Fibroblast of lung (primary cell): Measurements from ENCODE around the gene C9orf43. TPM values are rescaled to one million over a fixed set of nuclear protein-coding genes. Genes with fewer than 3 reads are reported as not detected.

ENCODE experiments used
- DNase-seq, 2 donors: peaks; one replicate each; pipeline versions ENCODE4 v3.0.0 to v3.0.0-alpha.2; 2010; ENCODE audit warnings: low read depth in 2 of 2
- H2AFZ ChIP-seq: 2 replicates; pipeline ENCODE4 v1.5.1; 2012; ENCODE audit warnings: low read length, control low read depth, inconsistent platforms
- H3K27ac ChIP-seq: 2 replicates; pipeline ENCODE4 v1.5.1; 2011; ENCODE audit warnings: low read length, control low read depth; ENCODE audit not compliant: insufficient read depth
- H3K27me3 ChIP-seq: 2 replicates; pipeline ENCODE4 v1.5.1; 2011; ENCODE audit warnings: mild to moderate bottlenecking, low read length; ENCODE audit not compliant: control insufficient read depth, insufficient read depth
- H3K36me3 ChIP-seq: 2 replicates; pipeline ENCODE4 v1.5.1; 2011; ENCODE audit warnings: low read length; ENCODE audit not compliant: control insufficient read depth, insufficient read depth
- H3K4me1 ChIP-seq: 2 replicates; pipeline ENCODE4 v1.5.1; 2011; ENCODE audit warnings: low read length; ENCODE audit not compliant: control insufficient read depth, insufficient read depth; ENCODE audit errors: extremely low read depth
- H3K4me2 ChIP-seq: 2 replicates; pipeline ENCODE4 v1.5.1; 2011; ENCODE audit warnings: low read length, control low read depth; ENCODE audit not compliant: insufficient read depth; ENCODE audit errors: extremely low read depth
- H3K4me3 ChIP-seq, 4 experiments: fragments of 200-600 bp in 1 of 4; sonication (generic) in 1 of 4; replicated peaks in 1 of 4; 2 replicates each; pipeline ENCODE4 v1.5.1; 2011 to 2016; ENCODE audit warnings: low read length in 4 of 4, low read depth in 3 of 4, mild to moderate bottlenecking in 3 of 4, control low read depth in 2 of 4, inconsistent platforms in 1 of 4, mixed read lengths in 1 of 4; ENCODE audit not compliant: insufficient read depth in 1 of 4; ENCODE audit errors: control extremely low read depth in 1 of 4
- H3K79me2 ChIP-seq: 2 replicates; pipeline ENCODE4 v1.5.1; 2012; ENCODE audit warnings: mild to moderate bottlenecking, low read length, inconsistent platforms; ENCODE audit not compliant: control insufficient read depth, insufficient read depth
- H3K9ac ChIP-seq: 2 replicates; pipeline ENCODE4 v1.5.1; 2011; ENCODE audit warnings: mild to moderate bottlenecking, low read length, control low read depth; ENCODE audit not compliant: insufficient read depth
- H3K9me3 ChIP-seq: 2 replicates; pipeline ENCODE4 v1.5.1; 2012; ENCODE audit warnings: low read depth, low read length; ENCODE audit not compliant: control insufficient read depth, insufficient read depth
- H4K20me1 ChIP-seq: 2 replicates; pipeline ENCODE4 v1.5.1; 2011; ENCODE audit warnings: low read length; ENCODE audit not compliant: control insufficient read depth, insufficient read depth; ENCODE audit errors: extremely low read depth
- CTCF ChIP-seq, 2 donors: IDR thresholded peaks in 1 of 2; conservative IDR thresholded peaks in 1 of 2; 1 replicate in 1 of 2; 2 replicates in 1 of 2; pipeline ENCODE4 v1.5.1; 2011 to 2012; ENCODE audit warnings: low read length in 2 of 2, control low read depth in 1 of 2, inconsistent platforms in 1 of 2, low read depth in 1 of 2, mild to moderate bottlenecking in 1 of 2
- EZH2 ChIP-seq: IDR thresholded peaks from 2 replicates; pipeline ENCODE4 v1.5.1; 2012; ENCODE audit warnings: low read length, control low read depth, mild to moderate bottlenecking; ENCODE audit errors: missing control alignments
- polyA plus RNA-seq, 2 donors: library from polyadenylated mRNA; depleted of rRNA in 1 of 2; stranded (reverse) in 1 of 2; unstranded in 1 of 2; fragments of >200 nt; gene quantifications; 2 replicates each; pipeline ENCODE4 v1.2.1, GENCODE V29; 2011 to 2012; ENCODE audit warnings: missing spikeins in 1 of 2
- total RNA-seq: library from RNA; depleted of rRNA; stranded (reverse); fragments of >200 nt; gene quantifications from 2 replicates; pipeline ENCODE4 v1.2.1, GENCODE V29; 2014

C9orf43 gene
- total and polyA plus RNA-seq, 2 donors (not counting 1 experiment from before 2014, with no cell fraction given) = 0.25 to 0.50 TPM

- Histone ChIP-seq H3K27ac (no peak overlapping the region), H3K9ac (no peak overlapping the region), H3K4me1 (peaks cover 2% of the 10 kb centered on the region), H2AFZ (no peak overlapping the region), H3K9me3 (no peaks in the 10 kb centered on the region), H3K27me3 (peaks cover 2% of the 10 kb centered on the region), H3K36me3 (no peaks in the 10 kb centered on the region), H3K4me3 (no peak overlapping the region), H4K20me1 (no peaks in the 10 kb centered on the region), H3K4me2 (no peak overlapping the region), H3K79me2 (no peaks in the 10 kb centered on the region)
- DNase-seq = no peak
- TF ChIP-seq CTCF (conservative IDR thresholded peaks at IDR 0.05 in 1 of 2, IDR thresholded peaks at IDR 0.05 in 1 of 2; ENCODE audit: low read depth in 1 of 2, low read length in 2 of 2) = no peak
- TF ChIP-seq EZH2 = no peak
These were observed 56.6 kb downstream of the C9orf43 start for GRCh38 chr9:113467183-113467582.

- Histone ChIP-seq H3K4me2 (peak overlapping the region; percentile 42), H3K9ac (peak overlapping the region; percentile 20), H3K9me3 (no peaks in the 10 kb centered on the region), H3K27ac (no peak overlapping the region), H4K20me1 (no peaks in the 10 kb centered on the region), H3K79me2 (no peaks in the 10 kb centered on the region), H3K27me3 (peaks cover 2% of the 10 kb centered on the region), H3K4me3 (no peak overlapping the region), H3K36me3 (no peaks in the 10 kb centered on the region), H3K4me1 (peaks cover 2% of the 10 kb centered on the region), H2AFZ (peak overlapping the region; percentile 63)
- TF ChIP-seq CTCF (conservative IDR thresholded peaks at IDR 0.05 in 1 of 2, IDR thresholded peaks at IDR 0.05 in 1 of 2; ENCODE audit: low read depth in 1 of 2, low read length in 2 of 2) (no peak), EZH2 (no peak)
- peak in 1 of 2 donors; percentile 34 for DNase-seq
These were observed 58.3 kb downstream of the C9orf43 start for GRCh38 chr9:113468716-113469448.

- no peaks in the 10 kb centered on the region for H3K79me2 ChIP-seq
- DNase-seq = no peak
- H2AFZ ChIP-seq = no peak overlapping the region
- H3K4me2 ChIP-seq = no peak overlapping the region
- no peak overlapping the region for H3K27ac ChIP-seq
- TF ChIP-seq CTCF (conservative IDR thresholded peaks at IDR 0.05 in 1 of 2, IDR thresholded peaks at IDR 0.05 in 1 of 2; ENCODE audit: low read depth in 1 of 2, low read length in 2 of 2) (no peak), EZH2 (no peak)
- no peak overlapping the region for H3K4me3 ChIP-seq
- peaks cover 2% of the 10 kb centered on the region for H3K4me1 ChIP-seq
- no peaks in the 10 kb centered on the region for H3K9me3 ChIP-seq
- H3K9ac ChIP-seq = no peak overlapping the region
- H4K20me1 ChIP-seq = no peaks in the 10 kb centered on the region
- H3K27me3 ChIP-seq = no peaks in the 10 kb centered on the region
- no peaks in the 10 kb centered on the region for H3K36me3 ChIP-seq
These were observed 60.6 kb downstream of the C9orf43 start for GRCh38 chr9:113471143-113471542.
